WTC11 (cell line): ENCODE data around the gene SNCAIP. TPM values are rescaled to one million over a fixed set of nuclear protein-coding genes. Genes with fewer than 3 reads are reported as not detected.

Experiments used
- ATAC-seq: fragments of 200-7000 bp; cut with Tn5 transposase; 2 replicates; pipeline ENCODE4 v1.10.0; 2021; ENCODE audit warnings: mild to moderate bottlenecking, moderate library complexity
- CTCF ChIA-PET: fragments of 300-600 bp; sonication (Branson Sonifier 250); formaldehyde crosslinking; loops from one replicate; lab custom pipeline; 2021; ENCODE audit warnings: antibody characterized with exemption; lab: Charles Lee
- POLR2A ChIA-PET: fragments of 350-600 bp; sonication (Branson Sonifier 250); formaldehyde crosslinking; loops from one replicate; lab custom pipeline; 2021; ENCODE audit warnings: antibody characterized with exemption; lab: Charles Lee
- DNase-seq: peaks from one replicate; pipeline ENCODE4 v3.0.0; 2021; ENCODE audit warnings: low spot score
- H3K27ac Mint-ChIP-seq: 2 replicates; pipeline ENCODE4 v1.8.0; 2021; ENCODE audit warnings: mixed read lengths
- H3K27me3 Mint-ChIP-seq: 2 replicates; pipeline ENCODE4 v1.8.0; 2021; ENCODE audit warnings: low read depth, mild to moderate bottlenecking, moderate library complexity, mixed read lengths
- H3K36me3 Mint-ChIP-seq: 2 replicates; pipeline ENCODE4 v1.8.0; 2021; ENCODE audit warnings: mixed read lengths
- H3K4me1 Mint-ChIP-seq: 2 replicates; pipeline ENCODE4 v1.8.0; 2022; ENCODE audit warnings: mixed read lengths
- H3K4me3 Mint-ChIP-seq: 2 replicates; pipeline ENCODE4 v1.8.0; 2021; ENCODE audit warnings: mild to moderate bottlenecking, moderate library complexity, mixed read lengths
- H3K9me3 Mint-ChIP-seq: 2 replicates; pipeline ENCODE4 v1.8.0; 2021; ENCODE audit warnings: mixed read lengths
- CBFB ChIP-seq: sonication (generic); formaldehyde crosslinking; IDR thresholded peaks from 2 replicates; pipeline ENCODE4 v1.8.1; 2022; ENCODE audit warnings: mild to moderate bottlenecking, low read depth, missing genetic modification reagents
- EMX1 ChIP-seq: fragments of 250-450 bp; sonication (Bioruptor Pico); IDR thresholded peaks from 2 replicates; pipeline ENCODE4 v1.8.0; 2021; ENCODE audit warnings: mild to moderate bottlenecking
- HMGA2 ChIP-seq: fragments of 250-450 bp; sonication (Bioruptor Pico); IDR thresholded peaks from 2 replicates; pipeline ENCODE4 v1.4.0; 2021; ENCODE audit warnings: mild to moderate bottlenecking, moderate library complexity
- KAT7 ChIP-seq: sonication (generic); formaldehyde crosslinking; IDR thresholded peaks from 2 replicates; pipeline ENCODE4 v1.8.1; 2023; ENCODE audit warnings: missing genetic modification reagents, mild to moderate bottlenecking, borderline replicate concordance
- MXD4 ChIP-seq: fragments of 250-450 bp; sonication (Bioruptor Pico); IDR thresholded peaks from 2 replicates; pipeline ENCODE4 v1.8.0; 2021; ENCODE audit warnings: mild to moderate bottlenecking, moderate library complexity, borderline replicate concordance
- NR1H2 ChIP-seq: sonication (generic); formaldehyde crosslinking; IDR thresholded peaks from 2 replicates; pipeline ENCODE4 v1.9.0; 2021; ENCODE audit warnings: mild to moderate bottlenecking, moderate library complexity, missing genetic modification reagents
- SMAD3 ChIP-seq: sonication (generic); formaldehyde crosslinking; IDR thresholded peaks from 2 replicates; pipeline ENCODE4 v1.8.0; 2022; ENCODE audit warnings: missing genetic modification reagents, mild to moderate bottlenecking, borderline replicate concordance
- SP1 ChIP-seq: sonication (generic); formaldehyde crosslinking; conservative IDR thresholded peaks from 2 replicates; pipeline ENCODE4 v1.8.1; 2022; ENCODE audit warnings: missing genetic modification reagents
- TEAD1 ChIP-seq: sonication (generic); formaldehyde crosslinking; IDR thresholded peaks from 2 replicates; pipeline ENCODE4 v1.8.0; 2022; ENCODE audit warnings: mild to moderate bottlenecking, missing genetic modification reagents
- TEAD4 ChIP-seq: sonication (generic); formaldehyde crosslinking; IDR thresholded peaks from 2 replicates; pipeline ENCODE4 v1.8.0; 2022; ENCODE audit warnings: mild to moderate bottlenecking, missing genetic modification reagents
- TP53 ChIP-seq: sonication (generic); formaldehyde crosslinking; IDR thresholded peaks from 2 replicates; pipeline ENCODE4 v1.8.1; 2023; ENCODE audit warnings: mild to moderate bottlenecking, missing genetic modification reagents
- ZMAT4 ChIP-seq: fragments of 250-450 bp; sonication (Bioruptor Pico); IDR thresholded peaks from 2 replicates; pipeline ENCODE4 v1.9.0; 2021; ENCODE audit warnings: mild to moderate bottlenecking
- ZNF138 ChIP-seq: sonication (generic); formaldehyde crosslinking; conservative IDR thresholded peaks from 2 replicates; pipeline ENCODE4 v1.8.1; 2022; ENCODE audit warnings: mild to moderate bottlenecking, moderate library complexity, missing genetic modification reagents
- ZNF317 ChIP-seq: sonication (generic); formaldehyde crosslinking; IDR thresholded peaks from 2 replicates; pipeline ENCODE4 v1.8.1; 2023; ENCODE audit warnings: low read depth, mild to moderate bottlenecking, moderate library complexity, missing genetic modification reagents, borderline replicate concordance
- ZNF512 ChIP-seq: sonication (generic); formaldehyde crosslinking; IDR thresholded peaks from 2 replicates; pipeline ENCODE4 v1.8.1; 2022; ENCODE audit warnings: missing genetic modification reagents, borderline replicate concordance
- ZNF671 ChIP-seq: fragments of 250-450 bp; sonication (Bioruptor Pico); IDR thresholded peaks from 2 replicates; pipeline ENCODE4 v1.8.0; 2021; ENCODE audit warnings: mild to moderate bottlenecking
- total RNA-seq: library from RNA; stranded (reverse); gene quantifications from 3 replicates; pipeline ENCODE4 v1.2.3, GENCODE V29; 2021
- TF ChIP-seq, protein P1 (sequence below): sonication (generic); formaldehyde crosslinking; IDR thresholded peaks from 2 replicates; pipeline ENCODE4 v1.8.1; 2023; ENCODE audit warnings: mild to moderate bottlenecking, missing genetic modification reagents
- TF ChIP-seq, protein P2 (sequence below): sonication (generic); formaldehyde crosslinking; IDR thresholded peaks from 2 replicates; pipeline ENCODE4 v1.8.1; 2022; ENCODE audit warnings: mild to moderate bottlenecking, moderate library complexity, missing genetic modification reagents
- TF ChIP-seq, protein P3 (sequence below): sonication (generic); formaldehyde crosslinking; IDR thresholded peaks from 2 replicates; pipeline ENCODE4 v1.8.1; 2023; ENCODE audit warnings: mild to moderate bottlenecking, missing genetic modification reagents, moderate library complexity
- TF ChIP-seq, protein P4 (sequence below): fragments of 250-450 bp; sonication (Bioruptor Pico); IDR thresholded peaks from 2 replicates; pipeline ENCODE4 v2.1.2; 2022; ENCODE audit warnings: mild to moderate bottlenecking, moderate library complexity

Gene SNCAIP
- total RNA-seq, 1 experiment from 2014 or later: 10.0 TPM

DNA sequence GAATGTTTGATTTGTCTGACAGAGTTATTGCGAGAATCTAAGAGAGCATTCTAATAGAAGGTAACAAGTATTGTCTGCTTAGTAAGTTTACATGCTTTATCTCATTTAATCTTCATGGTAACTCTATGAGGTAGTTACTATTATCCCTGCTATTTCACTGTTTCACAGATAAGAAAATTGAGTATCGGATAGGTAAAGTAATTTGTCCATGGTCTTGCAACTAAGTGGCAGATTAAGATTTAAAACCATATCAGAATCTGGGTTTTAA, 118.2 kb downstream of the SNCAIP start (continued):
- TF ChIP-seq SP1 (CRISPR knock-in tag) (no peak), ZMAT4 (CRISPR knock-in tag) (no peak), HMGA2 (CRISPR knock-in tag) (no peak), TP53 (CRISPR knock-in tag) (no peak), ZNF317 (CRISPR knock-in tag) (no peak), NR1H2 (CRISPR knock-in tag) (no peak)
- TF ChIP-seq, protein P1, sequence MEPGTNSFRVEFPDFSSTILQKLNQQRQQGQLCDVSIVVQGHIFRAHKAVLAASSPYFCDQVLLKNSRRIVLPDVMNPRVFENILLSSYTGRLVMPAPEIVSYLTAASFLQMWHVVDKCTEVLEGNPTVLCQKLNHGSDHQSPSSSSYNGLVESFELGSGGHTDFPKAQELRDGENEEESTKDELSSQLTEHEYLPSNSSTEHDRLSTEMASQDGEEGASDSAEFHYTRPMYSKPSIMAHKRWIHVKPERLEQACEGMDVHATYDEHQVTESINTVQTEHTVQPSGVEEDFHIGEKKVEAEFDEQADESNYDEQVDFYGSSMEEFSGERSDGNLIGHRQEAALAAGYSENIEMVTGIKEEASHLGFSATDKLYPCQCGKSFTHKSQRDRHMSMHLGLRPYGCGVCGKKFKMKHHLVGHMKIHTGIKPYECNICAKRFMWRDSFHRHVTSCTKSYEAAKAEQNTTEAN (CRISPR knock-in tag): no peak

GRCh38 chr5:122431298-122431697, 119.3 kb downstream of the SNCAIP start:
- CTCF ChIA-PET: no interaction called here
- Mint-ChIP-seq H3K4me1 (peaks cover 38% of the 10 kb centered on the region), H3K27me3 (no peaks in the 10 kb centered on the region), H3K4me3 (no peak overlapping the region), H3K9me3 (peaks cover 9% of the 10 kb centered on the region), H3K36me3 (peaks cover 13% of the 10 kb centered on the region), H3K27ac (peak overlapping the region; percentile 35; the same call in 1 of the 2 replicates)
- ATAC-seq (no peak), DNase-seq (no peak)
- TF ChIP-seq TEAD1 (CRISPR knock-in tag) (no peak), ZNF512 (CRISPR knock-in tag) (no peak), ZNF138 (CRISPR knock-in tag) (no peak), ZNF671 (CRISPR knock-in tag) (no peak), TEAD4 (CRISPR knock-in tag) (no peak), KAT7 (CRISPR knock-in tag) (no peak), EMX1 (no peak), MXD4 (no peak), CBFB (CRISPR knock-in tag) (no peak), SMAD3 (no peak)
- TF ChIP-seq, protein P2, sequence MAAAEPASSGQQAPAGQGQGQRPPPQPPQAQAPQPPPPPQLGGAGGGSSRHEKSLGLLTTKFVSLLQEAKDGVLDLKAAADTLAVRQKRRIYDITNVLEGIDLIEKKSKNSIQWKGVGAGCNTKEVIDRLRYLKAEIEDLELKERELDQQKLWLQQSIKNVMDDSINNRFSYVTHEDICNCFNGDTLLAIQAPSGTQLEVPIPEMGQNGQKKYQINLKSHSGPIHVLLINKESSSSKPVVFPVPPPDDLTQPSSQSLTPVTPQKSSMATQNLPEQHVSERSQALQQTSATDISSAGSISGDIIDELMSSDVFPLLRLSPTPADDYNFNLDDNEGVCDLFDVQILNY (CRISPR knock-in tag): no peak
- TF ChIP-seq, protein P3, sequence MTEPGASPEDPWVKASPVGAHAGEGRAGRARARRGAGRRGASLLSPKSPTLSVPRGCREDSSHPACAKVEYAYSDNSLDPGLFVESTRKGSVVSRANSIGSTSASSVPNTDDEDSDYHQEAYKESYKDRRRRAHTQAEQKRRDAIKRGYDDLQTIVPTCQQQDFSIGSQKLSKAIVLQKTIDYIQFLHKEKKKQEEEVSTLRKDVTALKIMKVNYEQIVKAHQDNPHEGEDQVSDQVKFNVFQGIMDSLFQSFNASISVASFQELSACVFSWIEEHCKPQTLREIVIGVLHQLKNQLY: no peak
- TF ChIP-seq, protein P4, sequence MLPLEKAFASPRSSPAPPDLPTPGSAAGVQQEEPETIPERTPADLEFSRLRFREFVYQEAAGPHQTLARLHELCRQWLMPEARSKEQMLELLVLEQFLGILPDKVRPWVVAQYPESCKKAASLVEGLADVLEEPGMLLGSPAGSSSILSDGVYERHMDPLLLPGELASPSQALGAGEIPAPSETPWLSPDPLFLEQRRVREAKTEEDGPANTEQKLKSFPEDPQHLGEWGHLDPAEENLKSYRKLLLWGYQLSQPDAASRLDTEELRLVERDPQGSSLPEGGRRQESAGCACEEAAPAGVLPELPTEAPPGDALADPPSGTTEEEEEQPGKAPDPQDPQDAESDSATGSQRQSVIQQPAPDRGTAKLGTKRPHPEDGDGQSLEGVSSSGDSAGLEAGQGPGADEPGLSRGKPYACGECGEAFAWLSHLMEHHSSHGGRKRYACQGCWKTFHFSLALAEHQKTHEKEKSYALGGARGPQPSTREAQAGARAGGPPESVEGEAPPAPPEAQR: no peak
- TF ChIP-seq, all 79 proteins: peak for 0
- POLR2A ChIA-PET: no interaction called here
